ENCODE results near the gene PXN. TPM values are rescaled to one million over a fixed set of nuclear protein-coding genes. Genes with fewer than 3 reads are reported as not detected.

PXN gene
- total and polyA plus RNA-seq, 2 of the 13 experiments (the other 11 are each of a cell fraction or from before 2014, with no cell fraction given): 13.6 to 14.2 TPM

DNA sequence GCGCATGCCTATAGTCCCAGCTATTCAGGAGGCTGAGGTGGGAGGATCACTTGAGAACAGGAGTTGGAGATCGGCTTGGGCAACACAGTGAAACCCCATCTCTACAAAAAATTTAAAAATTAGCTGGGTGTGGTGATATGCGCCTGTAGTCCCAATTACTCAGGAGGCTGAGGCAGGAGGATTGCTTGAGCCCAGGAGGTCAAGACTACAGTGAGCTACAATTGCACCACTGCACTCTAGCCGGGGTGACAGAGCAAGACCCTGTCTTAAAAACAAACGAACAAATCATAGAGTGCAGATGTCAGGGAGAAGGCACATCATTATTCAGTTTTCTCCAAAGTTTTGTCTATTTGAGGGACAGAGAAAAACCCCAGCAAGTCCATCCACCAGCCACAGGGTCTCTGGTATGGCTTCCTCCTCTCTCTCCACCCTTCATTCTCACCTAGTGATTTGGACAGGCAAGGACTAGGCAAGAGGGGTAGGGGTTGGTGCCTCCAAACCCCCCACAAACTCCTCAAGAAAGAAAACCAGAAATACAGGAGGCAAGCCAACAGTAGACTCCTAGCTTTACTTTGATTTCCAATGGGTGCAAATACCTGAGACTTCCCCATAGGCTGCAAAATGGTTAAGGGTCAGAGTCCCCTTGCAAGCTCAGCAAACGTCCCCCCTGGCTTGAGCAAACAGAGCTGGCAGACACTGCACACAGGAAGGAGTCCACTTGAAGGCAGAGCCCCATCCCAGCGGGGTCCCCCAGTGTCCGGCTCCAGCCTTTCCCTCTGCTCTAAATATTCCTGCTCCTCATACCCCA, 38.1 kb downstream of the PXN start (continued):
- TF ChIP-seq, protein P1, sequence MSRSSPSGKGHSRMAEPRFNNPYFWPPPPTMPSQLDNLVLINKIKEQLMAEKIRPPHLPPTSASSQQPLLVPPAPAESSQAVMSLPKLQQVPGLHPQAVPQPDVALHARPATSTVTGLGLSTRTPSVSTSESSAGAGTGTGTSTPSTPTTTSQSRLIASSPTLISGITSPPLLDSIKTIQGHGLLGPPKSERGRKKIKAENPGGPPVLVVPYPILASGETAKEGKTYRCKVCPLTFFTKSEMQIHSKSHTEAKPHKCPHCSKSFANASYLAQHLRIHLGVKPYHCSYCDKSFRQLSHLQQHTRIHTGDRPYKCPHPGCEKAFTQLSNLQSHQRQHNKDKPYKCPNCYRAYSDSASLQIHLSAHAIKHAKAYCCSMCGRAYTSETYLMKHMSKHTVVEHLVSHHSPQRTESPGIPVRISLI (CRISPR knock-in tag; IDR thresholded peaks at IDR 0.05; ENCODE audit: borderline replicate concordance): no peak
- no peak for TF ChIP-seq MXI1 (IDR thresholded peaks at IDR 0.05; ENCODE audit: borderline replicate concordance, low read depth, low read length)
- peak; percentile 52; the same call in 1 of the 2 replicates for TF ChIP-seq GATAD2A (CRISPR knock-in tag; IDR thresholded peaks at IDR 0.05)
- TF ChIP-seq BORCS8-MEF2B (CRISPR knock-in tag; IDR thresholded peaks at IDR 0.05): no peak; the same call in 1 of the 2 replicates
- peak; percentile 43; the same call in 1 of the 2 replicates for TF ChIP-seq ZBTB33 (CRISPR knock-in tag; IDR thresholded peaks at IDR 0.05)
- TF ChIP-seq PHF8 (CRISPR knock-in tag; IDR thresholded peaks at IDR 0.05): no peak
- TF ChIP-seq ZNF644 (CRISPR knock-in tag; IDR thresholded peaks at IDR 0.05; ENCODE audit: low read depth): peak; percentile 68
- no peak for TF ChIP-seq NFRKB (IDR thresholded peaks at IDR 0.05)
- no peak for TF ChIP-seq ZBTB7A (CRISPR knock-in tag; IDR thresholded peaks at IDR 0.05)
- 0 out of 2 replicates have a peak, but pooled peaks have one; percentile 26 for TF ChIP-seq ATF7-NPFF (CRISPR knock-in tag; IDR thresholded peaks at IDR 0.05; ENCODE audit: low read depth)
- TF ChIP-seq, protein P2, sequence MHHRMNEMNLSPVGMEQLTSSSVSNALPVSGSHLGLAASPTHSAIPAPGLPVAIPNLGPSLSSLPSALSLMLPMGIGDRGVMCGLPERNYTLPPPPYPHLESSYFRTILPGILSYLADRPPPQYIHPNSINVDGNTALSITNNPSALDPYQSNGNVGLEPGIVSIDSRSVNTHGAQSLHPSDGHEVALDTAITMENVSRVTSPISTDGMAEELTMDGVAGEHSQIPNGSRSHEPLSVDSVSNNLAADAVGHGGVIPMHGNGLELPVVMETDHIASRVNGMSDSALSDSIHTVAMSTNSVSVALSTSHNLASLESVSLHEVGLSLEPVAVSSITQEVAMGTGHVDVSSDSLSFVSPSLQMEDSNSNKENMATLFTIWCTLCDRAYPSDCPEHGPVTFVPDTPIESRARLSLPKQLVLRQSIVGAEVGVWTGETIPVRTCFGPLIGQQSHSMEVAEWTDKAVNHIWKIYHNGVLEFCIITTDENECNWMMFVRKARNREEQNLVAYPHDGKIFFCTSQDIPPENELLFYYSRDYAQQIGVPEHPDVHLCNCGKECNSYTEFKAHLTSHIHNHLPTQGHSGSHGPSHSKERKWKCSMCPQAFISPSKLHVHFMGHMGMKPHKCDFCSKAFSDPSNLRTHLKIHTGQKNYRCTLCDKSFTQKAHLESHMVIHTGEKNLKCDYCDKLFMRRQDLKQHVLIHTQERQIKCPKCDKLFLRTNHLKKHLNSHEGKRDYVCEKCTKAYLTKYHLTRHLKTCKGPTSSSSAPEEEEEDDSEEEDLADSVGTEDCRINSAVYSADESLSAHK (CRISPR knock-in tag; IDR thresholded peaks at IDR 0.05; ENCODE audit: borderline replicate concordance): no peak
- peak; percentile 63 for TF ChIP-seq MED1 (CRISPR knock-in tag; IDR thresholded peaks at IDR 0.05)
- no peak for TF ChIP-seq ZFP62 (CRISPR knock-in tag; IDR thresholded peaks at IDR 0.05)
- no peak for TF ChIP-seq NPAS2 (CRISPR knock-in tag; IDR thresholded peaks at IDR 0.05; ENCODE audit: borderline replicate concordance)
- no peak for TF ChIP-seq PTBP1 (IDR thresholded peaks at IDR 0.05; ENCODE audit: low read depth, low read length, poor library complexity, severe bottlenecking)
- no peak for TF ChIP-seq THRA (CRISPR knock-in tag; IDR thresholded peaks at IDR 0.05; ENCODE audit: borderline replicate concordance)
- peak; percentile 27; the same call in 1 of the 2 replicates for TF ChIP-seq ZNF546 (CRISPR knock-in tag; conservative IDR thresholded peaks at IDR 0.05)
- TF ChIP-seq ZNF776 (CRISPR knock-in tag; IDR thresholded peaks at IDR 0.05): no peak
- TF ChIP-seq MTF1 (CRISPR knock-in tag; IDR thresholded peaks at IDR 0.05): no peak
- TF ChIP-seq ZNF784 (CRISPR knock-in tag; IDR thresholded peaks at IDR 0.05; ENCODE audit: borderline replicate concordance): no peak; the same call in 1 of the 2 replicates
- no peak for TF ChIP-seq ZNF354B (CRISPR knock-in tag; IDR thresholded peaks at IDR 0.05)
- TF ChIP-seq ZNF605 (CRISPR knock-in tag; IDR thresholded peaks at IDR 0.05): peak; percentile 10; the same call in 1 of the 2 replicates

Measured in HepG2 (cell line).